ENCODE results near the gene TEX38. TPM values are rescaled to one million over a fixed set of nuclear protein-coding genes. Genes with fewer than 3 reads are reported as not detected.
"Not testable (repeated sequence)": the region's sequence is repeated elsewhere in the genome, so short reads cannot be mapped to it uniquely, and the experiment has no call there.

Gene TEX38
- total RNA-seq, 1 experiment from 2014 or later = 0.47 TPM

DNA sequence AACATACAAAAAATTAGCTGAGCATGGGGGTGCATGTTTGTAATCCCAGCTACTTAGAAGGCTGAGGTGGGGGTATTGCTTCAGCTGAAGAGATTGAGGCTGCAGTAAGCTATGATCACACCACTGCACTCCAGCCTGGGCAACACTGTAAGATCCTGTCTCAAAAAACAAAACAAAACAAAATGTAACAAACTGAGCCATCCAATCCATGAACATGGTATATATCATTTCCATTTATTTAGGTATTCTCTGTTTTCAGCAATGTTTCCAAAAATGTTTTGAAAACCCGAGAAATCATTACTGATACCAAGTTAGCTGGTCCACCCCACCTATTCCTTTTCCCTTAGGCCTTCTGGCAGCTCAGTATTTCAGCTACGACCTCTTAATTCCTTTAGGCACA, 21.9 kb upstream of the TEX38 start:
- no peaks in the 10 kb centered on the region for H3K9me3 ChIP-seq (ENCODE audit: control insufficient read depth in 1 of 2, insufficient read depth in 1 of 2, low read depth in 1 of 2, low read length in 2 of 2)
- no peaks in the 10 kb centered on the region for H3K79me2 ChIP-seq (ENCODE audit: insufficient read depth, low read length)
- no peak overlapping the region for H3K9ac ChIP-seq (ENCODE audit: low read length)
- H3K36me3 ChIP-seq (ENCODE audit: control insufficient read depth in 1 of 2, insufficient read depth in 2 of 2, low read length in 2 of 2) = peaks cover 3 to 22% of the 10 kb centered on the region in 2 experiments; a peak in 3 of 4 replicates
- intact Hi-C loops (cut with micrococcal nuclease) = no loop called here
- ChIA-PET CTCF (no interaction called here), POLR2A (no interaction called here), RAD21 (ENCODE audit: low non-redundant PET in 1 of 2, low total read pairs in 2 of 2, uncharacterized antibody in 2 of 2, unreplicated experiment in 2 of 2) (no interaction called here)
- TF ChIP-seq, protein P1, sequence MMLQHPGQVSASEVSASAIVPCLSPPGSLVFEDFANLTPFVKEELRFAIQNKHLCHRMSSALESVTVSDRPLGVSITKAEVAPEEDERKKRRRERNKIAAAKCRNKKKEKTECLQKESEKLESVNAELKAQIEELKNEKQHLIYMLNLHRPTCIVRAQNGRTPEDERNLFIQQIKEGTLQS (IDR thresholded peaks at IDR 0.05) = no peak
- TF ChIP-seq EZH2phosphoT487 (IDR thresholded peaks at IDR 0.05; ENCODE audit: borderline replicate concordance) (no peak), SIN3A (IDR thresholded peaks at IDR 0.05; ENCODE audit: low read depth) (no peak), JUND (IDR thresholded peaks at IDR 0.05) (no peak)
- H3K27me3 ChIP-seq (ENCODE audit: insufficient read depth, low read length) = no peaks in the 10 kb centered on the region
- DNase-seq (ENCODE audit: low read depth, low spot score) = no peak
- no peak overlapping the region for H2AFZ ChIP-seq (ENCODE audit: low read depth, low read length, poor library complexity, severe bottlenecking)
- no peak overlapping the region for H3K4me2 ChIP-seq (ENCODE audit: low read length)
- ATAC-seq = no peak
- no peaks in the 10 kb centered on the region for H3K9me2 ChIP-seq (ENCODE audit: insufficient read depth)
- H3K4me1 ChIP-seq (ENCODE audit: control insufficient read depth in 1 of 2, insufficient read depth in 2 of 2, low read length in 2 of 2) = no peaks in the 10 kb centered on the region
- H3K4me3 ChIP-seq (replicated peaks in 1 of 2; ENCODE audit: low read depth in 1 of 2, low read length in 2 of 2) = no peak overlapping the region
- H4K20me1 ChIP-seq (ENCODE audit: insufficient read depth) = no peaks in the 10 kb centered on the region
- BruUV-seq (replicated peaks) = no TSS peak
- H3K27ac ChIP-seq (ENCODE audit: low read depth, low read length) = no peak overlapping the region

DNA sequence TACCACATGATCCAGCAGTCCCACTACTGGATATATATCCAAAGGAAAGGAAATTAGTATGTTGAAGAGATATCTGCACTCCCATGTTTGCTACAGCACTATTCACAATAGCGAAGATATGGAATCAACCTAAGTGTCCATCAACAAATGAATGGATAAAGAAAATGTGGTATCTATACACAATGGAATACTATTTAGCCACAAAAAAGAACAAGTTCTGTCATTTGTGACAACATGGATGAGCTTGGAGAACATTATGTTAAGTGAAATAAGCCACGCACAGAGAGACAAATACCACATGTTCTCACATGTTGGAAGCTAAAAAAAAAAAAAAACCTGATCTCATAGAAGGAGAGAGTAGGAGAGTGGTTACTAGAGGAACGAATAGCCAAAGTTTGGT, 21.2 kb upstream of the TEX38 start:
- POLR2A ChIA-PET = no interaction called here
- H2AFZ ChIP-seq (ENCODE audit: low read depth, low read length, poor library complexity, severe bottlenecking) = no peak overlapping the region

DNA sequence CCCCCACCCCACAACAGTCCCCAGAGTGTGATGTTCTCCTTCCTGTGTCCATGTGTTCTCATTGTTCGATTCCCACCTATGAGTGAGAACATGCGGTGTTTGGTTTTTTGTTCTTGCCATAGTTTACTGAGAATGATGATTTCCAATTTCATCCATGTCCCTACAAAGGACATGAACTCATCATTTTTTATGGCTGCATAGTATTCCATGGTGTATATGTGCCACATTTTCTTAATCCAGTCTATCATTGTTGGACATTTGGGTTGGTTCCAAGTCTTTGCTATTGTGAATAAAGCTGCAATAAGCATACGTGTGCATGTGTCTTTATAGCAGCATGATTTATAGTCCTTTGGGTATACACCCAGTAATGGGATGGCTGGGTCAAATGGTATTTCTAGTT, 20.5 kb upstream of the TEX38 start:
- H4K20me1 ChIP-seq (ENCODE audit: insufficient read depth); H3K4me2 ChIP-seq (ENCODE audit: low read length); ATAC-seq; DNase-seq (ENCODE audit: low read depth, low spot score); H3K27ac ChIP-seq (ENCODE audit: low read depth, low read length); H3K4me1 ChIP-seq (ENCODE audit: control insufficient read depth in 1 of 2, insufficient read depth in 2 of 2, low read length in 2 of 2); RAD21 ChIA-PET (ENCODE audit: low non-redundant PET in 1 of 2, low total read pairs in 2 of 2, uncharacterized antibody in 2 of 2, unreplicated experiment in 2 of 2); H2AFZ ChIP-seq (ENCODE audit: low read depth, low read length, poor library complexity, severe bottlenecking); H3K9me2 ChIP-seq (ENCODE audit: insufficient read depth); H3K4me3 ChIP-seq (replicated peaks in 1 of 2; ENCODE audit: low read depth in 1 of 2, low read length in 2 of 2); H3K79me2 ChIP-seq (ENCODE audit: insufficient read depth, low read length); H3K9me3 ChIP-seq (ENCODE audit: control insufficient read depth in 1 of 2, insufficient read depth in 1 of 2, low read depth in 1 of 2, low read length in 2 of 2); CTCF ChIA-PET; POLR2A ChIA-PET; H3K9ac ChIP-seq (ENCODE audit: low read length); BruUV-seq (replicated peaks); H3K27me3 ChIP-seq (ENCODE audit: insufficient read depth, low read length); intact Hi-C loops (cut with micrococcal nuclease): not testable (repeated sequence)
- peaks cover 3 to 27% of the 10 kb centered on the region in 2 experiments; a peak in 3 of 4 replicates for H3K36me3 ChIP-seq (ENCODE audit: control insufficient read depth in 1 of 2, insufficient read depth in 2 of 2, low read length in 2 of 2)

More for the DNA sequence above, 21.2 kb upstream of the TEX38 start:
- H3K9me2 ChIP-seq (ENCODE audit: insufficient read depth) = no peaks in the 10 kb centered on the region
- no peaks in the 10 kb centered on the region for H3K27me3 ChIP-seq (ENCODE audit: insufficient read depth, low read length)
- H3K79me2 ChIP-seq (ENCODE audit: insufficient read depth, low read length) = no peaks in the 10 kb centered on the region
- TF ChIP-seq, protein P2, sequence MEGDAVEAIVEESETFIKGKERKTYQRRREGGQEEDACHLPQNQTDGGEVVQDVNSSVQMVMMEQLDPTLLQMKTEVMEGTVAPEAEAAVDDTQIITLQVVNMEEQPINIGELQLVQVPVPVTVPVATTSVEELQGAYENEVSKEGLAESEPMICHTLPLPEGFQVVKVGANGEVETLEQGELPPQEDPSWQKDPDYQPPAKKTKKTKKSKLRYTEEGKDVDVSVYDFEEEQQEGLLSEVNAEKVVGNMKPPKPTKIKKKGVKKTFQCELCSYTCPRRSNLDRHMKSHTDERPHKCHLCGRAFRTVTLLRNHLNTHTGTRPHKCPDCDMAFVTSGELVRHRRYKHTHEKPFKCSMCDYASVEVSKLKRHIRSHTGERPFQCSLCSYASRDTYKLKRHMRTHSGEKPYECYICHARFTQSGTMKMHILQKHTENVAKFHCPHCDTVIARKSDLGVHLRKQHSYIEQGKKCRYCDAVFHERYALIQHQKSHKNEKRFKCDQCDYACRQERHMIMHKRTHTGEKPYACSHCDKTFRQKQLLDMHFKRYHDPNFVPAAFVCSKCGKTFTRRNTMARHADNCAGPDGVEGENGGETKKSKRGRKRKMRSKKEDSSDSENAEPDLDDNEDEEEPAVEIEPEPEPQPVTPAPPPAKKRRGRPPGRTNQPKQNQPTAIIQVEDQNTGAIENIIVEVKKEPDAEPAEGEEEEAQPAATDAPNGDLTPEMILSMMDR (IDR thresholded peaks at IDR 0.05 in 2 of 3, conservative IDR thresholded peaks at IDR 0.05 in 1 of 3; ENCODE audit: borderline replicate concordance in 1 of 3, insufficient read depth in 1 of 3, low read depth in 2 of 3, low read length in 2 of 3) = no peak
- TF ChIP-seq, protein P3, sequence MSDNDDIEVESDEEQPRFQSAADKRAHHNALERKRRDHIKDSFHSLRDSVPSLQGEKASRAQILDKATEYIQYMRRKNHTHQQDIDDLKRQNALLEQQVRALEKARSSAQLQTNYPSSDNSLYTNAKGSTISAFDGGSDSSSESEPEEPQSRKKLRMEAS (IDR thresholded peaks at IDR 0.05) = no peak
- TF ChIP-seq ELF1 (IDR thresholded peaks at IDR 0.05; ENCODE audit: borderline replicate concordance, low read depth) (no peak), SIN3A (IDR thresholded peaks at IDR 0.05; ENCODE audit: low read depth) (no peak), JUND (IDR thresholded peaks at IDR 0.05) (no peak), SP1 (IDR thresholded peaks at IDR 0.05; ENCODE audit: low read depth) (no peak), TCF7L2 (IDR thresholded peaks at IDR 0.05; ENCODE audit: borderline replicate concordance, extremely low read depth, insufficient read depth, insufficient read length) (no peak), EZH2phosphoT487 (IDR thresholded peaks at IDR 0.05; ENCODE audit: borderline replicate concordance) (no peak), CEBPB (IDR thresholded peaks at IDR 0.05; ENCODE audit: low read depth) (no peak), RAD21 (IDR thresholded peaks at IDR 0.05; ENCODE audit: low read depth) (no peak), POLR2A (IDR thresholded peaks at IDR 0.05; ENCODE audit: borderline replicate concordance, extremely low read depth, insufficient read depth, insufficient read length) (no peak)
- TF ChIP-seq, protein P1 (IDR thresholded peaks at IDR 0.05) = no peak
- H3K9ac ChIP-seq (ENCODE audit: low read length) = no peak overlapping the region
- BruUV-seq (replicated peaks) = no TSS peak
- ChIA-PET CTCF (no interaction called here), RAD21 (ENCODE audit: low non-redundant PET in 1 of 2, low total read pairs in 2 of 2, uncharacterized antibody in 2 of 2, unreplicated experiment in 2 of 2) (no interaction called here)
- intact Hi-C loops (cut with micrococcal nuclease) = no loop called here
- no peaks in the 10 kb centered on the region for H3K4me1 ChIP-seq (ENCODE audit: control insufficient read depth in 1 of 2, insufficient read depth in 2 of 2, low read length in 2 of 2)
- H3K27ac ChIP-seq (ENCODE audit: low read depth, low read length) = no peak overlapping the region
- no peak overlapping the region for H3K4me2 ChIP-seq (ENCODE audit: low read length)
- H3K36me3 ChIP-seq (ENCODE audit: control insufficient read depth in 1 of 2, insufficient read depth in 2 of 2, low read length in 2 of 2) = peaks cover 3 to 27% of the 10 kb centered on the region in 2 experiments; a peak in 3 of 4 replicates
- ATAC-seq (no peak), DNase-seq (ENCODE audit: low read depth, low spot score) (no peak)
- no peaks in the 10 kb centered on the region for H4K20me1 ChIP-seq (ENCODE audit: insufficient read depth)
- no peaks in the 10 kb centered on the region for H3K9me3 ChIP-seq (ENCODE audit: control insufficient read depth in 1 of 2, insufficient read depth in 1 of 2, low read depth in 1 of 2, low read length in 2 of 2)
- no peak overlapping the region for H3K4me3 ChIP-seq (replicated peaks in 1 of 2; ENCODE audit: low read depth in 1 of 2, low read length in 2 of 2)
